Pancreas (tissue), 10 donors: ENCODE data around the gene MTNR1B. TPM values are rescaled to one million over a fixed set of nuclear protein-coding genes. Genes with fewer than 3 reads are reported as not detected.

Source experiments
- ATAC-seq, 4 donors: fragments of 200-7000 bp; cut with Tn5 transposase; one replicate each; pipeline versions ENCODE4 v1.8.0 to v1.9.1; 2020; ENCODE audit warnings: mild to moderate bottlenecking in 4 of 4, moderate library complexity in 4 of 4
- DNase-seq, 6 donors: peaks; one replicate each; pipeline ENCODE4 v3.0.0-alpha.2; 2020
- FAIRE-seq: peaks from 2 replicates; lab custom pipeline; 2012; peaks lifted over from hg19 to GRCh38; lab: Jason Lieb, UNC
- H3K27ac ChIP-seq, 4 donors: fragments of 200-600 bp; sonication (generic); 1 replicate in 3 of 4; 2 replicates in 1 of 4; pipeline versions ENCODE4 v1.5.0 to v1.8.0; 2020
- H3K27me3 ChIP-seq, 4 donors: fragments of 200-600 bp; one replicate each; pipeline ENCODE4 v1.8.0; 2021
- H3K36me3 ChIP-seq, 3 donors: fragments of 200-600 bp; sonication (generic) in 1 of 3; one replicate each; pipeline versions ENCODE4 v1.5.0 to v1.8.0; 2020 to 2021
- H3K4me1 ChIP-seq, 3 donors: fragments of 200-600 bp; one replicate each; pipeline ENCODE4 v1.8.0; 2021
- H3K4me3 ChIP-seq, 4 donors: fragments of 200-600 bp; sonication (generic) in 2 of 4; one replicate each; pipeline versions ENCODE4 v1.5.0 to v1.8.0; 2020 to 2021
- H3K9me3 ChIP-seq, 4 donors: fragments of 200-600 bp; one replicate each; pipeline ENCODE4 v1.8.0; 2021
- CTCF ChIP-seq, 4 donors: fragments of 200-600 bp; sonication (generic) in 3 of 4; IDR thresholded peaks; one replicate each; pipeline versions ENCODE4 v1.5.0 to v1.8.0; 2021; ENCODE audit warnings: antibody characterized with exemption in 4 of 4
- WGBS, 2 donors: extraction: QIAGEN DNeasy Blood & Tissue Kit; methylation state at CpG; one replicate each; pipeline ENCODE4 v1.1.7; 2013; 5-methylcytosine and 5-hydroxymethylcytosine counted together
- intact Hi-C, 3 donors: fragments of 100-400 bp; cut with DNase I; formaldehyde crosslinking; loops; one replicate each; pipeline versions ENCODE4 v1.11.1 to v1.14.2; 2022
- polyA plus RNA-seq, 2 donors: library from polyadenylated mRNA; stranded (reverse); fragments of 200-250 nt; gene quantifications; one replicate each; pipeline ENCODE4 v1.2.3, GENCODE V29; 2013
- total RNA-seq, 6 donors: library from RNA; stranded (reverse); fragmentation: NEBNext Ultra II Directional in 4 of 6; extraction: Animal tissue kit (Norgen Biotek cat#: 25700) in 4 of 6; gene quantifications; one replicate each; pipeline versions ENCODE4 v1.2.1 to v1.2.4, GENCODE V29; 2021 to 2023
- donor health status: healthy with polysubstance abuse.
- donor health status: DM: no; HTN: no; CAD: no; lungs with moderate emphysema.
- donor health status: DM: no; HTN: no; CAD: no.
- donor health status: control.
- donor health status: control.
- donor health status: Bipolar disorder and iron deficiency.
- donor health status: DM: yes; HTN: yes; CAD: no.
- donor health status: DM: no; HTN: no; CAD: no.
- donor health status: DM: no; HTN: no; CAD: no.
- donor health status: DM: yes; HTN: yes; CAD: no.

MTNR1B gene
- total and polyA plus RNA-seq, 8 donors: 0.07 TPM; not detected in 7

- Histone ChIP-seq H3K27ac (no peak overlapping the region), H3K4me1 (no peaks in the 10 kb centered on the region), H3K9me3 (no peaks in the 10 kb centered on the region), H3K36me3 (no peaks in the 10 kb centered on the region), H3K4me3 (no peak overlapping the region), H3K27me3 (no peaks in the 10 kb centered on the region)
- 73 to 86% methylated on average over 1 of the region's 1 CpG for WGBS, 2 donors
- no peak for TF ChIP-seq CTCF (IDR thresholded peaks at IDR 0.05)
- intact Hi-C loops: no loop called here
- ATAC-seq (no peak), DNase-seq (no peak), FAIRE-seq (no peak)
Measured at GRCh38 chr11:93016595-93016994, 47.1 kb downstream of the MTNR1B start.

GRCh38 chr11:93017821-93018690 lies 48.6 kb downstream of the MTNR1B start:
- intact Hi-C loops: no loop called here
- H3K4me3 ChIP-seq: no peak overlapping the region
- H3K36me3 ChIP-seq: no peaks in the 10 kb centered on the region
- H3K27me3 ChIP-seq: no peaks in the 10 kb centered on the region
- H3K9me3 ChIP-seq: no peaks in the 10 kb centered on the region
- H3K4me1 ChIP-seq: peaks cover 0 to under 1% (median 0%) of the 10 kb centered on the region in 3 donors
- DNase-seq (no peak), FAIRE-seq (no peak), ATAC-seq (no peak)
- H3K27ac ChIP-seq: no peak overlapping the region
- 68 to 70% methylated on average over 9 of the region's 9 CpGs for WGBS, 2 donors
- TF ChIP-seq CTCF (IDR thresholded peaks at IDR 0.05): no peak

- no peaks in the 10 kb centered on the region for H3K27me3 ChIP-seq
- DNase-seq (no peak), FAIRE-seq (no peak), ATAC-seq (no peak)
- peaks cover 0 to 3% (median 0%) of the 10 kb centered on the region in 3 donors for H3K4me1 ChIP-seq
- 67 to 74% methylated on average over 5 of the region's 5 CpGs for WGBS, 2 donors
- H3K27ac ChIP-seq: no peak overlapping the region
- intact Hi-C loops: no loop called here
- no peak for TF ChIP-seq CTCF (IDR thresholded peaks at IDR 0.05)
- H3K36me3 ChIP-seq: no peaks in the 10 kb centered on the region
- no peaks in the 10 kb centered on the region for H3K9me3 ChIP-seq
- H3K4me3 ChIP-seq: no peak overlapping the region
Measured at GRCh38 chr11:93020248-93021046, 51.0 kb downstream of the MTNR1B start.

GRCh38 chr11:93024369-93024768 lies 54.9 kb downstream of the MTNR1B start:
- WGBS, 2 donors: 48 to 59% methylated on average over 1 of the region's 1 CpG
- Histone ChIP-seq H3K4me3 (no peak overlapping the region), H3K36me3 (no peaks in the 10 kb centered on the region), H3K4me1 (peaks cover 0 to 3% (median 0%) of the 10 kb centered on the region in 3 donors), H3K9me3 (no peaks in the 10 kb centered on the region), H3K27me3 (no peaks in the 10 kb centered on the region), H3K27ac (no peak overlapping the region)
- no peak for ATAC-seq
- intact Hi-C loops: no loop called here
- DNase-seq: no peak
- no peak for FAIRE-seq
- TF ChIP-seq CTCF (IDR thresholded peaks at IDR 0.05): no peak
